ENCODE results near the gene SDHD.
"Not testable (repeated sequence)": the region's sequence is repeated elsewhere in the genome, so short reads cannot be mapped to it uniquely, and the experiment has no call there.

Gene SDHD

DNA sequence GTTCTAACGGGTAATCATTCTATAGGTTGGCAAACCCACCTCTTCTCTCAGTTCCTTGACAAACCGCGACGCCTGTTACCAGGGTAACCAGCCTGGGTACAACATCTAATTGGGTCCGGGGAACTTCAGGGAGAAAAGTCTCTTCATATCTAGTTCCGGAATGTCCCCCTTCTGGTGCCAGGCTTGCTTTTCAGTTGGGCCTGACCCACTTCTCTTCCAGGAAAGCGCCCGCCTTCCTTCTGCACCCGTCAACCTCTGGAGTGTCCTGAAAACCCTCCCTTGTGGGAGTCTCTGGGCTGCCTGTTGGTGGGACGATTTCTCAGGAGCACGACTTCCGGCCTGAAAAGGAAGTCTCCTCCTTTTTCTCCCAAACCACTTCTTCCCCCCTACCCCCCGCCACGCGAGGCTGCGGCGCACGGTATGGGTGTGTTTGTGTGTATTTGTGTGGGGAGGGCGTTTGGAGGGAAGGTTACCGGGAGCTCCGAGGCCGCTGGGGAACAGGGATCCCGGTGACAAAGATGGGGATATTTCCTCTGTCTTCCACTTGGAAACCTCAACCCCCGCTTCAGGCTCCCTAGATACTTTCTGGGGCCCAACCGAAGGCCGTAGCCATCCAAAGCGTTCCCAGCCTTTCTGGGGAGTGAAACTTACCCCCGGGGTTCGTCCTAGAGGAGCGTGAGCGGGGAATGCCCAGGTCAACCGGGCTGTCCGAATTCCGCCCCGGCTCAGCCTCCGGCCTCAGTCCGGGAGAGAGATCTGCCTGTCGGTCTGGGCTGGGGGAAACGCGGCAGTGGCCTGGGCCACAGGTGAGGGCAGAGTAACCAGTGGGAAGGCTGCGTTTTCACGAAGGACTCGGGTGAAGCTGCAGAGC, 12.5 kb upstream of the SDHD start, which contains the start of the genes NKAPD1 and PIH1D2:
Gene NKAPD1 (plus strand): TSS at position 359 of the 871 bp plus-strand sequence. CDS start 1,276 bp downstream, outside the sequence.
Gene PIH1D2 (minus strand): TSS at position 77 of the 871 bp plus-strand sequence. CDS start 843 bp downstream, outside the sequence.
- POLR2A ChIA-PET, result interaction anchor here (0.7 kb wide), 1 partner anchor 17 kb away, joined by 3 read pairs; no protein-coding TSS in a partner anchor
- peak; percentile 80 for DNase-seq (ENCODE audit: extremely low spot score)

DNA sequence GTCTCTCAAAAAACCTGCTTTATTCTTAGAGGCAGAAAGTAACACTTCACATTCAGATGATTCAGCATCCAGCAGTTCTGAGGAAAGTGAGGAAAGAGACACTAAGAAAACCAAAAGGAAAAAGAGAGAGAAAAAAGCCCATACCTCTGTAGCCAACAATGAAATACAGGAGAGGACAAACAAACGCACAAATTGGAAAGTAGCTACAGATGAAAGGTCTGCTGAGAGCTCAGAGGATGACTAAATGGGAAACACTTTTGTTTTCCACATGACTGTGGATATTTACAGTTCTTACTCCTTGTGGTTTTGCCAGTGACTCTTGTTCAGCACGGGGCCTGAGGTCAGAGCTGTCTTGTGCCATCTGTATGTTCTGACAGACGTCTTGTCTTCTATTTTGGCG, 3.9 kb upstream of the SDHD start:
- no peak for TF ChIP-seq NFRKB (IDR thresholded peaks at IDR 0.05)
- TF ChIP-seq FOXK2 (IDR thresholded peaks at IDR 0.05), result no peak
- TF ChIP-seq FOXM1 (IDR thresholded peaks at IDR 0.05; ENCODE audit: borderline replicate concordance), result no peak
- no peak for TF ChIP-seq BHLHE40 (IDR thresholded peaks at IDR 0.05; ENCODE audit: borderline replicate concordance)
- no peak for TF ChIP-seq ARNT (IDR thresholded peaks at IDR 0.05)
- TF ChIP-seq, protein P1, sequence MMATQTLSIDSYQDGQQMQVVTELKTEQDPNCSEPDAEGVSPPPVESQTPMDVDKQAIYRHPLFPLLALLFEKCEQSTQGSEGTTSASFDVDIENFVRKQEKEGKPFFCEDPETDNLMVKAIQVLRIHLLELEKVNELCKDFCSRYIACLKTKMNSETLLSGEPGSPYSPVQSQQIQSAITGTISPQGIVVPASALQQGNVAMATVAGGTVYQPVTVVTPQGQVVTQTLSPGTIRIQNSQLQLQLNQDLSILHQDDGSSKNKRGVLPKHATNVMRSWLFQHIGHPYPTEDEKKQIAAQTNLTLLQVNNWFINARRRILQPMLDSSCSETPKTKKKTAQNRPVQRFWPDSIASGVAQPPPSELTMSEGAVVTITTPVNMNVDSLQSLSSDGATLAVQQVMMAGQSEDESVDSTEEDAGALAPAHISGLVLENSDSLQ (IDR thresholded peaks at IDR 0.05), result no peak
- no peak for TF ChIP-seq CTBP1 (IDR thresholded peaks at IDR 0.05; ENCODE audit: borderline replicate concordance)
- no peak for TF ChIP-seq ELF4 (IDR thresholded peaks at IDR 0.05)
- TF ChIP-seq HDGF (IDR thresholded peaks at IDR 0.05; ENCODE audit: borderline replicate concordance), result no peak
- no peak for TF ChIP-seq SUZ12 (IDR thresholded peaks at IDR 0.05)
- TF ChIP-seq LEF1 (IDR thresholded peaks at IDR 0.05; ENCODE audit: borderline replicate concordance), result no peak
- no peak for TF ChIP-seq ZNF384 (IDR thresholded peaks at IDR 0.05)
- ChIA-PET POLR2A (interaction anchor here (0.7 kb wide), 1 partner anchor 156 kb away, joined by 3 read pairs; no protein-coding TSS in a partner anchor), CTCF (no interaction called here)
- DNase-seq (ENCODE audit: extremely low spot score), result no peak

More for the DNA sequence above, 12.5 kb upstream of the SDHD start, which contains the start of the genes NKAPD1 and PIH1D2:
- TF ChIP-seq, protein P1 (IDR thresholded peaks at IDR 0.05), result peak; percentile 63
- TF ChIP-seq CTBP1 (IDR thresholded peaks at IDR 0.05; ENCODE audit: borderline replicate concordance), result peak; percentile 92
- no peak for TF ChIP-seq TARDBP (IDR thresholded peaks at IDR 0.05)
- TF ChIP-seq ELF4 (IDR thresholded peaks at IDR 0.05), result 0 out of 2 replicates have a peak, but pooled peaks have one; percentile 18
- CTCF ChIA-PET, result interaction anchor here (0.6 kb wide), 1 partner anchor 45 kb away, joined by 3 read pairs; no protein-coding TSS in a partner anchor

DNA sequence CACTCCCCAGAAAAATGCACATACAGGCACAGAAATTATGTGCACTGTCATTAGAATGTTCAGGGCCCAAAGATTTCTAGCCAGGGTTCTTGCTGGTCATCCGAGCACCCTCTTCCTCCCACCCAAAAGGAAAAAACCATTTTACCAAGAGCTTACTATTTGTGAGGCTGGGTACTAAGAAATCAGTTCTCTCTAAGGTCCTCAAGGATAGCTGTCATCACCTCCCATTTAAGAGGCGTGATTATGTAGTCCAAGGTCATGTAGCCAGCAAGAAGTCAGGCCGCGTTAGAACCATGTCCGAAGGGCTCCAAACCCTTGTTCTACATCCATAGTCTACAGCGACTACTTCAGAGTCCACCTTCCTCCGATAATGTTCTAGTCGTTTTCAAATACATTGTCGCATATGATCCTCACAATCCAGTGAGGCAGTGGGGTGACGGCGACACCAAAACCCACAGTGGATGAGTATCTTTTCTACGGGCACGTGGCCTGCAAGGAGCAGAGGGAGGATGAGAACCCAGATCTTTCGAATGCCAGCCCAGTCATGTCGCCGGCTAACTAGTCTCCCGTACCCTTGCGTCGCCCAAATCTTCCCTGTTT, 751 bp upstream of the SDHD start:
- peak; percentile 49 for DNase-seq (ENCODE audit: extremely low spot score)
- ChIA-PET POLR2A (interaction anchor here (0.6 to 2.2 kb wide), 11 partner anchors 9 to 951 kb away, joined by 3 to 8 read pairs (median 4); partner anchors contain the start of gene DLAT), CTCF (interaction anchor here (0.7 kb wide), 1 partner anchor 1888 kb away, joined by 3 read pairs; no protein-coding TSS in a partner anchor)
- TF ChIP-seq CTBP1 (IDR thresholded peaks at IDR 0.05; ENCODE audit: borderline replicate concordance), result no peak
- TF ChIP-seq, protein P1 (IDR thresholded peaks at IDR 0.05), result no peak
- TF ChIP-seq L3MBTL2 (conservative IDR thresholded peaks at IDR 0.05), result peak; percentile 55; the same call in 1 of the 2 replicates

DNA sequence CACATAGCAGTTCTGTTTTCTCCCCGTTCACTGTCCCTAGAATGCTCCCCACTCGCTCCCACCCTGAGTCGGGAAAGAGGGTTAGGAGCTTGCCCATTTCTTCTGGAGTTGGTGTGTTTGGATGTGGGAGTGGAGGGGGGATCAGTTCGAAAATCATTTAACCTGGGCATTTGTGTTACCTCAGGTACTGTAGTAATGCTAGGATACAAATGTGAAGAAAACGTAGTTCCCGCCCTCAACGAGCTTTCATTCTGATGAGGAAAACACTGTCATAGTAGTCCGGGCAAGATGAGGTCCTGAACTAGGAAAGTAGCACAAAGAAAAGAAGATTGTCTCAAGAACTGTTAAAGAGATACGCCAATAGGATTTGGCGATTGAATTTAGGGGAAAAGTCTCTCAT, 539 bp downstream of the SDHD start:
- ChIA-PET CTCF (interaction anchor here (0.6 to 1.2 kb wide), 2 partner anchors 26 to 64 kb away, joined by 3 to 4 read pairs; no protein-coding TSS in a partner anchor), POLR2A (interaction anchor here (1.0 to 2.2 kb wide), 7 partner anchors 10 to 140 kb away, joined by 3 to 8 read pairs (median 5); partner anchors contain the start of gene DLAT)
- no peak for TF ChIP-seq BHLHE40 (IDR thresholded peaks at IDR 0.05; ENCODE audit: borderline replicate concordance)
- TF ChIP-seq FOXM1 (IDR thresholded peaks at IDR 0.05; ENCODE audit: borderline replicate concordance), result no peak
- no peak for TF ChIP-seq ARNT (IDR thresholded peaks at IDR 0.05)
- no peak for TF ChIP-seq HDGF (IDR thresholded peaks at IDR 0.05; ENCODE audit: borderline replicate concordance)
- TF ChIP-seq ELF4 (IDR thresholded peaks at IDR 0.05), result no peak
- TF ChIP-seq NFRKB (IDR thresholded peaks at IDR 0.05), result no peak
- TF ChIP-seq TARDBP (IDR thresholded peaks at IDR 0.05), result no peak
- no peak for TF ChIP-seq CTBP1 (IDR thresholded peaks at IDR 0.05; ENCODE audit: borderline replicate concordance)
- TF ChIP-seq LEF1 (IDR thresholded peaks at IDR 0.05; ENCODE audit: borderline replicate concordance), result no peak
- TF ChIP-seq ZNF384 (IDR thresholded peaks at IDR 0.05), result no peak
- TF ChIP-seq, protein P1 (IDR thresholded peaks at IDR 0.05), result no peak
- TF ChIP-seq FOXA1 (IDR thresholded peaks at IDR 0.05), result no peak
- DNase-seq (ENCODE audit: extremely low spot score), result peak; percentile 14

DNA sequence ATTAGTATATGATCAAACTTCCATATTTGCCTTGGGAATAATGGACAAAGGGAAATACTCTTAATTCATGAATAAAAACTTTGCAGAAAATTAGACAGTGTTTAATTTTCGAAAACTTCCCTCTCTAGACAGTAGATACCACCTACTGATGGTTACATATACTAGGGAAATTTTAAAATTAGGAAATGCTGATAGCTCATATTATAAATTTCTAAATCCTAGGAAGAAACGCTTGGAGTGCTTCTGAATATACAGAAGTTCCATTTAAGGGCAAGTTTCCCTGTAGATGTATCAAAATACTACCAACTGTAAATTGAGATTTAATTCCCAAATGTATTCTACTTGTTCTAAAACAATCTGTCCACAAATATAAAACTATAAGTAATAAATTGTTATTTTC, 8.6 kb downstream of the SDHD start:
- POLR2A ChIA-PET; DNase-seq (ENCODE audit: extremely low spot score); CTCF ChIA-PET: not testable (repeated sequence)
